HG03135 (cell line): ENCODE data around the gene GPN2.
A peak's percentile ranks its signal among the peaks of the same experiment; 100 is the strongest.

ENCODE experiments used
- ATAC-seq: cut with Tn5 transposase; IDR thresholded peaks from one replicate; pipeline ENCODE4 v1.9.1; 2021; ENCODE audit warnings: mild to moderate bottlenecking, moderate library complexity; ENCODE audit not compliant: unreplicated experiment

Gene GPN2

GRCh38 chr1:26889551-26890466 lies at the start of gene GPN2:
Gene GPN2, minus strand, starts transcription at chr1:26890283. Its CDS starts 187 bp downstream, at chr1:26890096.
- peak; percentile 83 for ATAC-seq

GRCh38 chr1:26938659-26939025 lies 48.6 kb upstream of the GPN2 start:
- ATAC-seq, result no peak

- no peak for ATAC-seq
Measured at GRCh38 chr1:26938004-26938658, 48.0 kb upstream of the GPN2 start.

- no peak for ATAC-seq
Measured at GRCh38 chr1:26936823-26937222, 46.7 kb upstream of the GPN2 start.

- no peak for ATAC-seq
Measured at GRCh38 chr1:26932531-26932930, 42.4 kb upstream of the GPN2 start.

GRCh38 chr1:26923711-26924110 lies 33.6 kb upstream of the GPN2 start:
- ATAC-seq, result no peak

- ATAC-seq, result no peak
Measured at GRCh38 chr1:26922901-26923300, 32.8 kb upstream of the GPN2 start.

- no peak for ATAC-seq
Measured at GRCh38 chr1:26922431-26922729, 32.3 kb upstream of the GPN2 start.

GRCh38 chr1:26921540-26922430 lies 31.7 kb upstream of the GPN2 start, which contains the start of gene NUDC:
Gene NUDC, plus strand, starts transcription at chr1:26921743. Its CDS starts 106 bp downstream, at chr1:26921849.
- peak; percentile 95 for ATAC-seq

- ATAC-seq, result peak; percentile 19
Measured at GRCh38 chr1:26921126-26921539, 31.1 kb upstream of the GPN2 start.

- no peak for ATAC-seq
Measured at GRCh38 chr1:26915204-26915842, 25.2 kb upstream of the GPN2 start.

GRCh38 chr1:26913754-26914619 lies 23.9 kb upstream of the GPN2 start, which contains the start of gene NR0B2:
Gene NR0B2, minus strand, starts transcription at chr1:26913975. Its CDS starts 35 bp downstream, at chr1:26913940.
- no peak for ATAC-seq

GRCh38 chr1:26913389-26913753 lies 23.3 kb upstream of the GPN2 start:
- ATAC-seq, result no peak

GRCh38 chr1:26912147-26912490 lies 22.0 kb upstream of the GPN2 start:
- no peak for ATAC-seq

GRCh38 chr1:26911399-26912146 lies 21.5 kb upstream of the GPN2 start:
- ATAC-seq, result no peak

- no peak for ATAC-seq
Measured at GRCh38 chr1:26910343-26911160, 20.5 kb upstream of the GPN2 start.

GRCh38 chr1:26909951-26910342 lies 19.9 kb upstream of the GPN2 start:
- no peak for ATAC-seq
